Activated T-cell treated with anti-CD3 and anti-CD28 coated beads for 4 hours (primary cell): ENCODE results near the gene AKT1.
"Not testable (repeated sequence)": the region's sequence is repeated elsewhere in the genome, so short reads cannot be mapped to it uniquely, and the experiment has no call there.

Experiments
- DNase-seq: peaks from one replicate; pipeline ENCODE4 v3.0.0-alpha.2; 2020

The AKT1 gene

DNA sequence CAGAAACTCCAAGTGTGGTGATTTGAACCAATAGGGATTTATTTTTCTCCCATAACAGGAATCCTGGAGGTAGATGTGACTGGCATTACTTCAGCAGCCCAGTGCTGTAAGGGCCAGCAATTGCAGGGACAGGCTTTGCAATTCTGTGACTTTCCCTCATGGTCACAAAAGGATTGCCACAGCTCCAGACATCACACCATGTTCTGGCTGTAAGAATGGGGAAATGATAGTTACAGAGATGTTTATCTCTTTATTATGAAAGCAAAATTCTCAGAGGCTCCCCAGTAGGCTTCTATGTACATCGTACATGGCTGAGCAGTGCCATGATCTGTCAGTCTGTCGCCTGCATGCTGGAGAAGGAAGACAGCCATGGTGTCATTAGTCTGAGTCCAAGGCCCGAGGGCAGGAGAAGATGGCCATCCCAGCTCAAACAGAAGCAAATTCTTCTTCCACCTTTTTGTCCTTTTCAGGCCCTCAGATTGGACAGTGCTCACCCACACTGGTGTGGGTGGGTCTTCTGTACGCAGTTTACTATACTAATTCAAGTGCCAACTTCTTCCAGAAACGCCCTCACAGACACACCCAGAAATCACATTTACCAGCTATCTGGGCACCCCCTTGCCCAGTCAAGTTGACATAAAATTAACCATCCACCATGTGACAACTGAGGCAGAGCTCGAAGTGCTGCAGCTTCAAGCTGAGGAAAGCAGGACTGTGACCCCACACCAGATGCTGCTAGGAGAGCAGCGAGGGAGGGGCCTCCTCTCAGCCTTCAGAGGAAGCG is 22.6 kb upstream of the AKT1 start:
- DNase-seq, result no peak

DNA sequence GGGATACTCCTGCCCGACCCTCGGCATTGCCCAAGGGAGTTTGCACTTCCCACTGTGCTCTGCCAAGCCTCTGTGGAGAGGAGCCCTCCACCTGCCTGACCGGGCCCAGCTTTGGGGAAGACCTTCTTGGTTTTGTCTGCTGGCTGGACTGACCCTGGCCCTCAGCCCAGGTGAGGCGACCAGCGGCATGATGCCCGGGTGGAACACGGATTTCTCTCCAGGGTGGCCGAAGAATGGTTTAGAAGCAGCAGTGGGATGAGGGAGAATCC is 21.0 kb upstream of the AKT1 start:
- no peak for DNase-seq

DNA sequence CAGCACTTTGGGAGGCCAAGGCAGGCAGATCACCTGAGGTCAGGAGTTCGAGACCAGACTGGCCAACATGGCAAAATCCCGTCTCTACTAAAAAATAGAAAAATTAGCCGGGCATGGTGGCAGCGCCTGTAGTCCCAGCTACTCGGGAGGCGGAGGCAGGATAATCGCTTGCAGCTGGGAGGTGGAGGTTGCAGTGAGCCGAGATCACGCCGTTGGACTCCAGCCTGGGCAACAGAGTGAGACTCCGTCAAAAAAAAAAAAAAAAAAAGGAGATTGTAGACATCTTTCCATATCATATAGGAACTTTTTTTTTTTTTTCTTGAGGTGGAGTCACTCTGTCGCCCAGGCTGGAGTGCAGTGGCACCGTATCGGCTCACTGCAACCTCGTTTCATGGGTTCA is 19.2 kb upstream of the AKT1 start:
- DNase-seq, result not testable (repeated sequence)

GRCh38 chr14:104813286-104813685 is 17.7 kb upstream of the AKT1 start:
- DNase-seq, result no peak

DNA sequence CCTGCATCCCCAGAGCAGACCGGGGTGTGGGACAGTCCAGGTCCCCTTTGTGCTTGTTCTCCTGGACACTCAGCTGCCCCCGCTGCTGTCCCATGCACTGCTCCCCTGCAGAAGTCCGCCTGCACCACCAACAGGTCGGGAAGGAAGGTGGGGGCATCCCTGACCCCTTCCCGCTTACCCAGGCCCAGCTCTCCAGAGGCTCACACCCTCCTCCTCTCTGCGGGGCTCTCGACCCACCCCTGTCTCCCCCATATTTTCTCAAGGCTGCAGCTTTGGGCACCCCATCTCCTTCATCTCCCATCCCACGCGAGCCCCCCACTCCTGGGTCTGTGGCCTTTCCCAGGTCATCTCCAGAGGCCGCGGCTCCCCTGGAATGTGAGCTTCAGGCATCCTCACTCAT is 14.8 kb upstream of the AKT1 start:
- DNase-seq, result no peak

DNA sequence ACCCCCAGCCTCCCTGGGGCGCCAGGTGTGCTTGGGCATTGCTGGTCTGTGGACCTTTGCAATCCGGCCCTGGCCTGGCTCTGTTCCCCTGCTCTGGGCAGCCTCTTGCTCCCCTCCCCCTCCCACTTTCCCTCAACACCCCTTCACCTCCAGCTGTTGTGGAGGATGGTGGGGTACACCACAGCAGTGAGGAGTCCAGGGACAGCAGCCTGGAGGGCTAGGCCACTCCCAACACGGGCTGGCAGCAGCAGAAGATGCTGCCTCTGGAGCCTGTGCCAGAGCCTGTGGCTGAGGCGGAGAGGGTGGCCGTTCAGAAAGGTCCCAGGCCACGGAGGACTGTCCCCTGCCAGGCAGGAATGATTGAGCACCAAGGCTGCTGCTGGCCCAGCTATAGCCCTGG is 12.9 kb upstream of the AKT1 start:
- no peak for DNase-seq

DNA sequence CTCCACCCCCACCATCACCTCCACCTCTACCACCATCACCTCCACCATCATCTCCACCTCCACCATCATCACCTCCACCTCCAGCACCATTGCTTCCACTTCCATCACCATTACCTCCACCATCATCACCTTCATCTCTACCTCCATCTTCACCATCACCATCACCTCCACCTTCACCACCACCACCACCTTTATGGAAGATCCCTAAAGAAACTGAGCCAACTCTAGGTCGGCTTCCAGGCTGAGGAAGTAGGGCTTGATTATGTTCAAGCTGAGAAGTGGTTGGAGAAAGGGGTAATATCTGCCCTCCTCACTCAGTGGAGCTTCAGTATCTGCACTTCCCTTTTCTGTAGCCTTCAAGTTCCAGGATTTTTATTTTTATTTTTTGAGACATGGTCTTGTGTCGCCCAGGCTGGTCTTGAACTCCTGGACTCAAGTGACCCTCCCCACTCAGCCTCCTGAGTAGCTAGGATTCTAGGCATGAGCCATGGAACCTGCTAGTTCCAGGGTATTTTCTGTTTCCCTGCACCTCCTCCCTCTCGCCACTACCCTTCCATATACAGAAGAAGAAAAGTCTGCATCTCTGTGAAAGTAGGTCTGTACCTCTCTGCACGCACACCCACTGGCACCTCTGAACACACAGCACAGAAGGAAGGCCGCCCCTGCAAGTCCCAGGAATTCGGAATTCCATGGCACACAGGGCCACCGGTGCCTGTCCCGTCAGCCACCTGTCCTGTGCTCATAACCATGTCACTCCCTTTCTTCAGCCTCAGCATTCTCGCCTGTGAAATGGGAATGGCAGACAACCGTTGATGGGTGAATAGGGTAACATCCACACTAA is 11.3 kb upstream of the AKT1 start:
- DNase-seq, result no peak

DNA sequence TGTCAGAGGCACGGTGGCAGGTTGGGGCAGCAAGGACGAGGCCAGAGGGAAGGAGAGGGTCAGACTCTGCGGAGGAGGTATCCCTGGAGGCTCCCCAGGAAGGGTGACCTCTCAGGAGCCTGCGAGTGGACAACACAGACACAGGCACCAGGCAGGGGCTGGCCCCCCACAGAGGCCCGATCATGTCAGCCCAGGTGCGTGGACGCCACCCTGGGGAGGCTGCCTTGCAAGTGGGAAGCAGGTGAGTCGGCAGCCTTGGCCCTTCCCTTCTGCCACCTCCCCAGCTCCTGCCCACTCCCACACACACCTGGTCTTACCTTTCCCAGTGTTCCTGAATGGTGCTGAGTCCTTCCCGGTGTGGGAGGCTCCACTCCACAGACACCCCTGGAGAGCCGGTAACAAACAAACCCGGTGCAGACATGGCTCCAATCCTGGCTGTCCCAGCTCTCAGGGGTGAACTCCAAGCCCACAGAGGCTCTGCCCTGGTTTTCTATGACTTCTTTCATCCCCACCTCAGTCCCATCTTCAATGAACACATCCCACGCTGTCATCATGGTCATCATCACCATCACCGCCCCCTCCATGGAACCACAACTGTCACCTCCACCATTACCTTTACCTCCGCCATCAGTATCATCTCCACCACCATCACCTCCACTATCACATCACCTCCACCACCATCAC is 10.5 kb upstream of the AKT1 start:
- no peak for DNase-seq

GRCh38 chr14:104805326-104805678 is 9.8 kb upstream of the AKT1 start:
- no peak for DNase-seq

- DNase-seq, result no peak
Observed at GRCh38 chr14:104804481-104805325, 9.2 kb upstream of the AKT1 start.

DNA sequence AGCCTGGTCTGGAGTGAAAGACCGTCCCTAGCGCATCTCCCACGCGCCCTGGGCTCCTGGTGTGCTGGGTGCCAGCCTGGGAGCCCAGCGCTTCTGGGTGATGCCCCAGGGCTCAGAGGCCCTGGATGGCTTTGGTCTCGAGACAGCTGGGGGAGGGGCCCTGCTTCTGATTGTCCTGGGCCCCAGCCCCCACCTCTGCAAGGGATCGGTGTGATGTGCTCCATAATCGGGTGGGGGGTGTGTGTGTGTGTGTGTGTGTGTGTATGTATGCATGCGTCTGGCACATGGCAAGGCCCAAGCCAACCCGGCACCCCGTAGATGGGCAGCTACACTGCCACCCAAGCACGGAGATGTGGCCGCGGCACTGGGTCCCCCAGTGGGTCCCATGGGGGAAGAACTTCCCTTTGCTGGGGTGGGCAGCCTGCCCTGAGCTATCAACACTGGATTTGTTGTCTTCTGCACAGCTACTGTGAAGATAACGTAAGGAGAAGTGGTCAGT is 8.4 kb upstream of the AKT1 start:
- no peak for DNase-seq

DNA sequence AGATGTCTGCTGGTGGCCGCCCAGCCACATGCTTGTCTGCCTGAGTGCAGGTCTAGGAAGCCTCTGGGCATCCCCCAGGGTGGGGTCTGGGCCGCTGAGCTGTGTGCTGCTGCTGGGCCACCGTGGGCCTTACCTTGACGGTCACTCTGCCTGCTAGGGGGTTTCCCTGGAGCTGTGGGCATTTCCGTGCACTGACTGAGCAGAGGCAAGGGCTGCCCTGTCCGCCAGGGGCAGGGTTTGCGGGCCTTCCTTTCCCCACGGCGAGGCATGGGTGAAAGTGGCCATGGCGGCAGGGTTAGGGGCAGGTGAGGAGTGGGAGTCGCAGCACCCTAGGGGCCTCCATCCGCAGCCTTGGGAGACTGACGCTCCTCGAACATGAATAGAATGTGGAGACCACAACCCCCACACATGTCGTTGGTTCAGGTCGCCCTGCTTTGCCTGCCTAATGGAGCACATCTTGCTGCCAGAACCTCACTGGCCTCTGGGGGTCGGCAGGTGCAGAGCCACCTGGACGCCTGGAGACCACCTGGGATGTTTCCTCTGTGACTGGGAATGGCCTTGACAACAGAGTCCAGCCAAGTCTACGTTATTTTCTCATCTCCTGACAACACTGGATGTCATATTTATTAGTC is 7.8 kb upstream of the AKT1 start:
- DNase-seq, result no peak

GRCh38 chr14:104802394-104803184 is 7.0 kb upstream of the AKT1 start:
- no peak for DNase-seq

- DNase-seq, result no peak
Observed at GRCh38 chr14:104801520-104802393, 6.2 kb upstream of the AKT1 start.

DNA sequence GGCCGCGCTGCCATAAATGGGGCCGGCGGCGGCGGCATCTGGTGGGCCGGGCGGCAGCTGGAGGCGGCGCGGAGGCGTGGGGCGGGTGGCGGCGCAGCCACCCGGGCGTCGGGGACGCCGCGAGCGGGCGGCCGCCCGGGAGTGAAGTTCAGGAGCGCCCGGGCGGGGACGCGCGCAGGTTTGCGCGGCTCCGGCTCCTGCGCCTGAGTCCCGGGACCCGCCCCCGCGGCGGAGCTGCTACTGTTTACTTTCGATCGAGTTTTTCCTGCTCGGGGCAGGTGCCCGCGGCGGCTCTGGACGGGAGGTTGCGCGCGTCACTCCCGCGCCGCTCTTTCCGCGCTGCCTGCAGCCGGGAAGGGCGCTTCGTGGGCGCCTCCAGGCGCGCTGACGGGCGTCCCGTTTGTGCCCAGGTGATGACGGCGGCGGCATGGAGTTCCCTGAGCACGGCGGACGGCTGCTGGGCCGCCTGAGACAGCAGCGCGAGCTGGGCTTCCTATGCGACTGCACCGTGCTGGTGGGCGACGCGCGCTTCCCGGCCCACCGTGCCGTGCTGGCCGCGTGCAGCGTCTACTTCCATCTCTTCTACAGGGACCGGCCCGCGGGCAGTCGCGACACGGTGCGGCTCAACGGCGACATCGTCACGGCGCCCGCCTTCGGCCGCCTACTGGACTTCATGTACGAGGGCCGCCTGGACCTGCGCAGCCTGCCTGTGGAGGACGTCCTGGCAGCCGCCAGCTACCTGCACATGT is 5.4 kb upstream of the AKT1 start, which contains the start of gene ZBTB42:
TSS of gene ZBTB42 (plus strand) at position 331 of the 749 bp plus-strand sequence. CDS start at position 428, 97 bp downstream.
- DNase-seq, result peak; percentile 43

DNA sequence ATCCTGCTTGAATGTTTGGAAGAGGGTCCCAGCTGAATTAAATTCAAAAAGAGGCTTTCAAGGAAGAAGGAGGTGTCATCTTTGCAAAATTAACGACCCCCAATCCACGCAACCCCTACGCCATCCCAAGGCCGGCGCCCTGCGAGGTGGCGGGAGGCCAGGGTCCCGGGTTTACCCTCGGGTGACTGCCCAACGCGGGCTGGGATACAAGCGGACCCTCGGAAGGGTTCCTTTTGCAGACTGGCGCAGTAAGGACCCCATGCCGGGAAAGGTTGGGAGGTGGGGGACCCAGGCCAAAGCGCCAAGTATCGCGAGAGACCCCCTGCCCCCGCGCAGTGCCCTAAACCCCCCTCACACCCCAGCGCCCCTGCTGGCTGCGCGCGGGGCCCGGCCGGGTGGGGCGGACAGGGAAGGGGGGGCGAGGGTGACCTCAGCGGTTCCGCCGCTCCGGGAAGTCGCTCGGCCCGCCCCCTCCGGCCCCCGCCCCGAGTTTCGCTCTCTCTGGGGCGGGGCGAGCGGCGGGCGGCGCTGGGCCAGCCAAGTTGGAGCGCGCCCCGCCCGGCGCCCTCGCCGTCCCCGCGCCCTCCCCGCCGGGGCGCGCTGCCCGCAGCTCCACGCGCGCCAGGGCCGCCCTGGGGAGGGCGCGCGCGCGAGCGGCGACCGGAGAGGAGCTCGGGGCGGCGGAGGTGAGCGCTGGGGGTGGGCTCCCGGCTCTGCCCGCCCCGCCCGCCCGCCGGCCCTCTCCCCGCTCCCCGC is 4.6 kb upstream of the AKT1 start:
- peak; percentile 73 for DNase-seq

DNA sequence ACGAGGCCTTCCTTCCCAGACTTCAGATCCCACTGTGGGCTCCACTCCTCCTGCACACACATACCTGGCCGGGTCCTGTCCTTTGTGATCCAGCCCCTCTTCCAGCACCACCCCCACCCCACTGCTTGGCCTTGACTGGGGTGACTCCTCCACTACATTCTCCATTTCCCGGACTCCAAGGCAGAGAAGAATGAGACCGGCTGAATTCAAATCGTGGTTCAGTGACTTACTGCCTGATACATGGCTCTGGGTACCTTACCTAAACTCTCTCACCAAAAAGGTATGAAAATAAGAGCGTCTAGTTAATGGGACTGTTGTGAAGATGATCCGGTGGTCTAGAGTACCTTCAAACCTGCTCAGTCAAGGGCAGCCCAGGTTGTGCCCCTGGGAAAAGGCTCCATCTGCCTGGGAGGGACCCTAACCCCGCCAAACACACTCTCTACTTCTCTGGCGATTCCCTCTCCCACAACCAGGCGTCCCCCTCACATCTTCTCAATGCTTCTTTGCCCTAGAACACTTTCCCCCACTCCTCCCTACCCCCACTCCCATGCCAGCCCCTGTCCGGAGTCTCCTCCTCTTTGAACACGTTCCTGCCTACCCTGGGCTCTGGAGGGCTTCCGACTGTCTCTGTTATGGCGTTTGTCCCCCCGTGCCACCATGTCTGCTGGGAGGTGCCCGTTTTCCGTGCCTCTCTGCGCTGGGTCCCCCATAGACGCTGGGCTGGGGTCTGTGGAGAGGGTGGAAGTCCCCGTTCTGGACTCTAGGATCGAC is 3.9 kb upstream of the AKT1 start:
- no peak for DNase-seq
